ENCODE data around the gene SLC8A3.

- TF ChIP-seq ZNF274 (IDR thresholded peaks at IDR 0.05; ENCODE audit: low read depth, low read length) (no peak), REST (IDR thresholded peaks at IDR 0.05; ENCODE audit: low read depth) (no peak), EZH2 (IDR thresholded peaks at IDR 0.05) (no peak), POLR2A (IDR thresholded peaks at IDR 0.05; ENCODE audit: borderline replicate concordance, extremely low read depth, insufficient read depth, insufficient read length) (no peak), SIN3A (IDR thresholded peaks at IDR 0.05; ENCODE audit: low read depth) (no peak), CEBPB (IDR thresholded peaks at IDR 0.05; ENCODE audit: low read depth) (no peak), CTCF (IDR thresholded peaks at IDR 0.05 in 2 of 3, conservative IDR thresholded peaks at IDR 0.05 in 1 of 3; ENCODE audit: borderline replicate concordance in 1 of 3, insufficient read depth in 1 of 3, low read depth in 2 of 3, low read length in 2 of 3) (no peak)
Observed at GRCh38 chr14:70143306-70143705, 45.4 kb downstream of the SLC8A3 start.
